Activated B cell treated with CpG ODN at 0.5 μM for 24 hours (primary cell): ENCODE data around the gene GIMAP8. TPM values are rescaled to one million over a fixed set of nuclear protein-coding genes. Genes with fewer than 3 reads are reported as not detected.

Experiments
- ATAC-seq: fragments of 200-7000 bp; cut with Tn5 transposase; one replicate; pipeline ENCODE4 v1.10.0; 2021; ENCODE audit warnings: low read depth, mild to moderate bottlenecking, moderate library complexity
- CTCF ChIA-PET: fragments of 350-600 bp; sonication (Branson Sonifier 250); formaldehyde crosslinking; loops from one replicate; lab custom pipeline; 2021; ENCODE audit warnings: antibody characterized with exemption; lab: Charles Lee
- POLR2A ChIA-PET: fragments of 350-600 bp; sonication (Branson Sonifier 250); formaldehyde crosslinking; loops from one replicate; lab custom pipeline; 2021; ENCODE audit warnings: antibody characterized with exemption; lab: Charles Lee
- DNase-seq: peaks from one replicate; pipeline ENCODE4 v3.0.0; 2022
- H3K27ac Mint-ChIP-seq: one replicate; pipeline ENCODE4 v1.8.0; 2020; ENCODE audit warnings: mixed read lengths
- H3K27me3 Mint-ChIP-seq: one replicate; pipeline ENCODE4 v1.8.0; 2021; ENCODE audit warnings: mixed read lengths
- H3K36me3 Mint-ChIP-seq: one replicate; pipeline ENCODE4 v1.8.0; 2021; ENCODE audit warnings: low read depth, mixed read lengths
- H3K4me1 Mint-ChIP-seq: one replicate; pipeline ENCODE4 v1.8.0; 2021; ENCODE audit warnings: mixed read lengths
- H3K4me3 Mint-ChIP-seq: one replicate; pipeline ENCODE4 v1.8.0; 2020; ENCODE audit warnings: mild to moderate bottlenecking, mixed read lengths
- H3K9me3 Mint-ChIP-seq: one replicate; pipeline ENCODE4 v1.8.0; 2020; ENCODE audit warnings: mixed read lengths
- intact Hi-C: fragments of 100-400 bp; cut with micrococcal nuclease; formaldehyde crosslinking; loops from one replicate; pipeline ENCODE4 v1.15.1; 2024
- total RNA-seq: library from RNA; stranded (reverse); gene quantifications from 2 replicates; pipeline ENCODE4 v1.2.3, GENCODE V29; 2022
- TF ChIP-seq, protein P1 (sequence below): fragments of 200-600 bp; IDR thresholded peaks from one replicate; pipeline ENCODE4 v1.8.0; 2022; ENCODE audit warnings: antibody characterized with exemption, mild to moderate bottlenecking

GIMAP8 gene
- total RNA-seq, 1 donor from 2014 or later = not detected

DNA sequence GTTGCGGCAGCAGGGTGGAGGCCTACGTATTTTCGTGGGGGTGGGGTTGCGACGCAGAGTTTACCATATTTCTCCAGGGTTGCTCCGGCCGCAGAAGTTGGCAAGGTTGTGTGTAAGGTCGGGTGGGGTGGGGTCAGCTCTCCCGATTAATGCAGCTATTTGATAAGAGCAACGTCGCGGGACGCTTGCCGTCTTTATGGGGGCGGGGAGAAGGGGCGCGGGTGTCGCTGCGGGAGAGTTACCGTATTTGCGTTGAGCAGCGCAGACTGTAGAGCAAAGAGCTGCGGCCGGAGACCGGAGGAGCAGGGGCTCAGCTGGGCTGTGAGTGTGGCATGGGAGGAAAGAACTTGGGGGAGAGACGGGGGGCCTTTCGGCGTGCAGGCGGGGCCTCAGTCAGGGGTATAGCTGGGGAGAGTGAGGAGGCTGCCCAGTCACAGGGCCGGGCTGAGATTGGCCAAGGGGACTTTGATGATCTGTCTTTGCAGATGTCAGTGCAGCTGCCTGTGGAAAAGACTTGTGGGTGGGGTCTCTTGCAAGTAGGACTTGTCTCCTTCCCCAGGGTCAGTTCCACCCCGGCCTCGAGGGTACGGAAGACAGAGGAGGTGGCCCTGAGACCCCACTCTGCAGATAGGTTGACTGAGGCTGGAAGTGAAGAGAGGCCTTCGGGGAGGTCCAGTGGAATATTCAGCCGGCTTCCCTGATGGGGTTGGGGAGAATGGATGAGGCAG is 44.7 kb upstream of the GIMAP8 start:
- H3K9me3 Mint-ChIP-seq = no peaks in the 10 kb centered on the region
- POLR2A ChIA-PET = interaction anchor here (0.7 to 13.4 kb wide), 15 partner anchors 12 to 1258 kb away, joined by 3 to 421 read pairs (median 8); partner anchors contain the start of genes ACTR3C, GIMAP1, LRRC61 and REPIN1
- peak; percentile 2 for ATAC-seq
- H3K27ac Mint-ChIP-seq = peak overlapping the region; percentile 99
- CTCF ChIA-PET = interaction anchor here (0.8 to 4.8 kb wide), 7 partner anchors 15 to 82 kb away, joined by 3 to 19 read pairs (median 6); partner anchors contain the start of genes ACTR3C, LRRC61 and REPIN1
- H3K36me3 Mint-ChIP-seq = peaks cover 29% of the 10 kb centered on the region
- H3K27me3 Mint-ChIP-seq = no peaks in the 10 kb centered on the region
- H3K4me1 Mint-ChIP-seq = peaks cover 72% of the 10 kb centered on the region
- peak overlapping the region; percentile 91 for H3K4me3 Mint-ChIP-seq
- DNase-seq = peak; percentile 55
- TF ChIP-seq, protein P1, sequence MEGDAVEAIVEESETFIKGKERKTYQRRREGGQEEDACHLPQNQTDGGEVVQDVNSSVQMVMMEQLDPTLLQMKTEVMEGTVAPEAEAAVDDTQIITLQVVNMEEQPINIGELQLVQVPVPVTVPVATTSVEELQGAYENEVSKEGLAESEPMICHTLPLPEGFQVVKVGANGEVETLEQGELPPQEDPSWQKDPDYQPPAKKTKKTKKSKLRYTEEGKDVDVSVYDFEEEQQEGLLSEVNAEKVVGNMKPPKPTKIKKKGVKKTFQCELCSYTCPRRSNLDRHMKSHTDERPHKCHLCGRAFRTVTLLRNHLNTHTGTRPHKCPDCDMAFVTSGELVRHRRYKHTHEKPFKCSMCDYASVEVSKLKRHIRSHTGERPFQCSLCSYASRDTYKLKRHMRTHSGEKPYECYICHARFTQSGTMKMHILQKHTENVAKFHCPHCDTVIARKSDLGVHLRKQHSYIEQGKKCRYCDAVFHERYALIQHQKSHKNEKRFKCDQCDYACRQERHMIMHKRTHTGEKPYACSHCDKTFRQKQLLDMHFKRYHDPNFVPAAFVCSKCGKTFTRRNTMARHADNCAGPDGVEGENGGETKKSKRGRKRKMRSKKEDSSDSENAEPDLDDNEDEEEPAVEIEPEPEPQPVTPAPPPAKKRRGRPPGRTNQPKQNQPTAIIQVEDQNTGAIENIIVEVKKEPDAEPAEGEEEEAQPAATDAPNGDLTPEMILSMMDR = no peak
- intact Hi-C loops = loop anchor here (1.0 to 5.0 kb wide), 8 partner anchors 16 to 827 kb away; partner anchors contain the start of genes ABCB8, CHPF2, REPIN1 and SLC4A2

DNA sequence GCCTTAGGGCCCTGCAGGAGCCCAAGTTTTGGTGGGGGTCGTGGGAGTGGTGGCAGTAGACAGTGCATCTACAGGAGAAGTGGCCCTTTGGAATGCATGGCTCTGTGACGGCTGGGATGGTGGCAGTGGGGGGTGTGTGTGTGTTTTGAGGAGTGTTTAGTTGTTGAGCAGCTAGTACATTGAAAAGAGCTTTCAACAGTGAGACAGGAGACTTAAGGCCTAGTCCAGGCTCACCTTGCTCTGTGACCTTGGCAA is 44.2 kb upstream of the GIMAP8 start:
- Mint-ChIP-seq H3K4me3 (peak overlapping the region; percentile 91), H3K27me3 (no peaks in the 10 kb centered on the region), H3K4me1 (peaks cover 72% of the 10 kb centered on the region), H3K9me3 (no peaks in the 10 kb centered on the region), H3K27ac (peak overlapping the region; percentile 99), H3K36me3 (peaks cover 34% of the 10 kb centered on the region)
- DNase-seq = no peak
- no peak for ATAC-seq
- POLR2A ChIA-PET = interaction anchor here (0.7 to 13.4 kb wide), 12 partner anchors 11 to 1259 kb away, joined by 3 to 421 read pairs (median 9); partner anchors contain the start of genes ABCB8, ACTR3C, LRRC61 and REPIN1
- TF ChIP-seq, protein P1 = no peak
- intact Hi-C loops = loop anchor here (5.0 kb wide), 2 partner anchors 621 to 826 kb away; partner anchors contain the start of genes ABCB8 and CHPF2
- CTCF ChIA-PET = interaction anchor here (0.8 to 4.8 kb wide), 10 partner anchors 15 to 49 kb away, joined by 3 to 19 read pairs (median 4); partner anchors contain the start of gene REPIN1

DNA sequence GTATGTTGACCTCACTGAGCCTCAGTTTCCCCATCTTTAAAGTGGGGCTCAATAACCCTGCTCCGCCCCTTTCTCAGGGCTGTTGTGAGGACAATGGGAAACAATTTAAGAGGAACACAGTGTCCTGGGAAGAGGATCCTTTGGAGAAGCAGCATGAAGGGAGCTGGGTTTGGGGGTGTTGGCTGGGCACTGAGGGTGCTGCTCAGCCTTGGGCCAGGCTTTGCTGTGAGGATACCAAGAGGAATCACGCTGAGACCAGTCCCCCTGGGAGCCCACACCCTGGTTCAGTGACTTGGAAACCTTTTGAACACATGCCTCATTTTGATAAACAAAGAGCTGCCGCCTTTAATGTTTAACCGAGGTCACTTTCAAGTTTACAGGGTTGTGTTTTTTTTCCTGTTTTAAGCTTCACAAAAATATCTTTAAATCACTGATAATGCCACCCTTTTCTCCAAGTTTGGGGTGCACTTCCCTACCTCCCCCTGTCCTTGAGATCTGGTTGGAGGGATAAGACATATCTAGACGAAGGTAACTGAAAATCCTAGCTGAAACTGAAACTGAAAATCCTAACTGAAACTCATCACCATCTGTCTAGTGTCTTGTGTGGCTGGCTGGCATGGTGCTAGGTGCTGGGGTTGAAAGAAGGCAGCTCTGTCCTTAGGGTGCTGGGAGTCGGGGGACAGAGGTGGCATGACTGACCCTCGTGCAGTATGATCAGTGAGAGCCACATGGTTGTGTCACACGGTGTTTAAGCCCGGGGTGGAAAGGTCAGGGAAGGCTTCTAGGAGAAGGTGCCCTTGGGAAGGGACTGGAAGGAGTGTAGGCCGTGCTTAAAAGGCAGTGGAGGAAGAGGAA is 43.6 kb upstream of the GIMAP8 start:
- H3K27ac Mint-ChIP-seq = peak overlapping the region; percentile 99
- peak; percentile 46 for ATAC-seq
- ChIA-PET POLR2A (interaction anchor here (0.7 to 13.4 kb wide), 14 partner anchors 11 to 621 kb away, joined by 3 to 421 read pairs (median 4); partner anchors contain the start of genes ABCB8, ACTR3C, LRRC61 and REPIN1), CTCF (interaction anchor here (0.8 to 4.8 kb wide), 12 partner anchors 14 to 53 kb away, joined by 3 to 19 read pairs (median 4); partner anchors contain the start of gene REPIN1)
- DNase-seq = peak; percentile 53
- peak overlapping the region; percentile 91 for H3K4me3 Mint-ChIP-seq
- TF ChIP-seq, protein P1 = no peak
- H3K27me3 Mint-ChIP-seq = no peaks in the 10 kb centered on the region
- peaks cover 39% of the 10 kb centered on the region for H3K36me3 Mint-ChIP-seq
- no peaks in the 10 kb centered on the region for H3K9me3 Mint-ChIP-seq
- intact Hi-C loops = loop anchor here (1.0 to 5.0 kb wide), 3 partner anchors 83 to 826 kb away; partner anchors contain the start of genes ABCB8, ACTR3C, CHPF2 and LRRC61
- peaks cover 72% of the 10 kb centered on the region for H3K4me1 Mint-ChIP-seq

DNA sequence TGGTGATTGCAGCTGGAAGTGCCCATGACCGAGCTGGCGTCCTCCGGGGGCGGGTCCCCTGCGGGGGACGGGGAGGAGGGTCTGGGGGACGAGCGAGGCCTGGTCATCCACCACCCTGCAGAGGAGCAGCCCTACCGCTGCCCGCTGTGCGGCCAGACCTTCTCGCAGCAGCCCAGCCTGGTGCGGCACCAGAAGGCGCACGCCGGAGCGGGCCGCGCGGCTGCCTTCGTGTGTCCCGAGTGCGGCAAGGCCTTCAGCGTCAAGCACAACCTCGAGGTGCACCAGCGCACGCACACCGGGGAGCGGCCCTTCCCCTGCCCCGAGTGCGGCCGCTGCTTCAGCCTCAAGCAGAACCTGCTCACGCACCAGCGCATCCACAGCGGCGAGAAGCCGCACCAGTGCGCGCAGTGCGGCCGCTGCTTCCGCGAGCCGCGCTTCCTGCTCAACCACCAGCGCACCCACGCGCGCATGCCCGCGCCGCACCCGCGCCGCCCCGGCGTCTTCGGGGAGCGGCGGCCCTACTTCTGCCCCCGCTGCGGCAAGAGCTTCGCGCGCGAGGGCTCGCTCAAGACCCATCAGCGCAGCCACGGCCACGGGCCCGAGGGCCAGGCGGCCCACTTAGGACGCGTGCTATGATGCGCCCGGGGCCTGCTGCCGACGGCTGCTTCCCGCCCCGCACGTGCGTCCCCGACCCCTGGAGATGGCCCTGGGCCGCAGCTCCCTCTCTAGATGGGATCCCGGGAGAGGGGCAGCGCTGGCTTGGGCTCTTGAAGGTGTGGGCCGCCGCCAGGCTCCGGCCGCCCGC is 42.6 kb upstream of the GIMAP8 start:
- H3K36me3 Mint-ChIP-seq = peaks cover 46% of the 10 kb centered on the region
- no peaks in the 10 kb centered on the region for H3K27me3 Mint-ChIP-seq
- H3K9me3 Mint-ChIP-seq = no peaks in the 10 kb centered on the region
- TF ChIP-seq, protein P1 = no peak
- ChIA-PET CTCF (interaction anchor here (0.8 to 4.8 kb wide), 7 partner anchors 13 to 54 kb away, joined by 3 to 19 read pairs (median 6); no protein-coding TSS in a partner anchor), POLR2A (interaction anchor here (0.7 to 13.4 kb wide), 13 partner anchors 24 to 620 kb away, joined by 3 to 421 read pairs (median 4); partner anchors contain the start of genes ABCB8, ACTR3C, LRRC61 and REPIN1)
- intact Hi-C loops = loop anchor here (1.0 to 5.0 kb wide), 3 partner anchors 84 to 825 kb away; partner anchors contain the start of genes ABCB8, ACTR3C, CHPF2 and LRRC61
- H3K27ac Mint-ChIP-seq = peak overlapping the region; percentile 99
- no peak for DNase-seq
- ATAC-seq = no peak
- no peak overlapping the region for H3K4me3 Mint-ChIP-seq
- peaks cover 69% of the 10 kb centered on the region for H3K4me1 Mint-ChIP-seq
